Esophagus squamous epithelium (tissue), 4 donors: Measurements from ENCODE around the gene PLEKHA7.

Source experiments
- POLR2A ChIP-seq, 4 donors: fragments of 450-650 bp; IDR thresholded peaks; one replicate each; pipeline ENCODE4 v1.6.1; 2017; ENCODE audit warnings: antibody characterized with exemption in 4 of 4, mild to moderate bottlenecking in 4 of 4, moderate library complexity in 3 of 4
- TF ChIP-seq, protein P1 (sequence below), 6 experiments: fragments of 450-650 bp in 4 of 6; fragments of 200-600 bp in 2 of 6; sonication (generic) in 2 of 6; IDR thresholded peaks; one replicate each; pipeline ENCODE4 v1.5.1; 2016 to 2019; ENCODE audit warnings: antibody characterized with exemption in 6 of 6, mild to moderate bottlenecking in 4 of 6, moderate library complexity in 4 of 6

GRCh38 chr11:16985297-16985696 lies 28.9 kb downstream of the PLEKHA7 start:
- TF ChIP-seq, protein P1, sequence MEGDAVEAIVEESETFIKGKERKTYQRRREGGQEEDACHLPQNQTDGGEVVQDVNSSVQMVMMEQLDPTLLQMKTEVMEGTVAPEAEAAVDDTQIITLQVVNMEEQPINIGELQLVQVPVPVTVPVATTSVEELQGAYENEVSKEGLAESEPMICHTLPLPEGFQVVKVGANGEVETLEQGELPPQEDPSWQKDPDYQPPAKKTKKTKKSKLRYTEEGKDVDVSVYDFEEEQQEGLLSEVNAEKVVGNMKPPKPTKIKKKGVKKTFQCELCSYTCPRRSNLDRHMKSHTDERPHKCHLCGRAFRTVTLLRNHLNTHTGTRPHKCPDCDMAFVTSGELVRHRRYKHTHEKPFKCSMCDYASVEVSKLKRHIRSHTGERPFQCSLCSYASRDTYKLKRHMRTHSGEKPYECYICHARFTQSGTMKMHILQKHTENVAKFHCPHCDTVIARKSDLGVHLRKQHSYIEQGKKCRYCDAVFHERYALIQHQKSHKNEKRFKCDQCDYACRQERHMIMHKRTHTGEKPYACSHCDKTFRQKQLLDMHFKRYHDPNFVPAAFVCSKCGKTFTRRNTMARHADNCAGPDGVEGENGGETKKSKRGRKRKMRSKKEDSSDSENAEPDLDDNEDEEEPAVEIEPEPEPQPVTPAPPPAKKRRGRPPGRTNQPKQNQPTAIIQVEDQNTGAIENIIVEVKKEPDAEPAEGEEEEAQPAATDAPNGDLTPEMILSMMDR (IDR thresholded peaks at IDR 0.05): no peak
- no peak for TF ChIP-seq POLR2A (IDR thresholded peaks at IDR 0.05)
